MCF 10A (cell line): ENCODE measurements around the gene TRAPPC12. TPM values are rescaled to one million over a fixed set of nuclear protein-coding genes. Genes with fewer than 3 reads are reported as not detected.

ENCODE experiments used
- BruUV-seq: library from RNA; stranded (reverse); fragments of 400-500 nt; replicated peaks from 2 replicates; lab custom pipeline; 2021; lab: Mats Ljungman, UMichigan
- CTCF ChIA-PET: fragments of 300-600 bp; sonication (Branson Sonifier 250); formaldehyde crosslinking; extraction: SDS; loops from one replicate; lab custom pipeline; 2021; ENCODE audit warnings: antibody characterized with exemption, inconsistent platforms; lab: Yijun Ruan, JAX
- POLR2A ChIA-PET: fragments of 300-600, 350-650 bp; sonication (Branson Sonifier 250); formaldehyde crosslinking; extraction: SDS; loops from one replicate; lab custom pipeline; 2020; ENCODE audit warnings: antibody characterized with exemption, inconsistent platforms; lab: Yijun Ruan, JAX
- DNase-seq: peaks from one replicate; pipeline ENCODE4 v3.0.0-alpha.2; 2018; ENCODE audit not compliant: unreplicated experiment
- H3K27ac Mint-ChIP-seq: one replicate; pipeline ENCODE4 v1.8.0; 2022; ENCODE audit warnings: mild to moderate bottlenecking, low read depth, mixed read lengths; ENCODE audit not compliant: unreplicated experiment
- H3K27me3 Mint-ChIP-seq: one replicate; pipeline ENCODE4 v1.8.0; 2022; ENCODE audit warnings: mixed read lengths; ENCODE audit not compliant: insufficient read depth, unreplicated experiment
- H3K36me3 Mint-ChIP-seq: one replicate; pipeline ENCODE4 v1.8.0; 2022; ENCODE audit warnings: mild to moderate bottlenecking, moderate library complexity, mixed read lengths; ENCODE audit not compliant: insufficient read depth, unreplicated experiment
- H3K4me1 Mint-ChIP-seq: one replicate; pipeline ENCODE4 v1.8.0; 2022; ENCODE audit warnings: mixed read lengths; ENCODE audit not compliant: insufficient read depth, unreplicated experiment
- H3K4me3 Mint-ChIP-seq: one replicate; pipeline ENCODE4 v1.8.0; 2022; ENCODE audit warnings: mild to moderate bottlenecking, moderate library complexity, mixed read lengths; ENCODE audit not compliant: unreplicated experiment
- H3K9me3 Mint-ChIP-seq: one replicate; pipeline ENCODE4 v1.8.0; 2022; ENCODE audit warnings: mixed read lengths; ENCODE audit not compliant: unreplicated experiment
- CTCF ChIP-seq: fragments of 200-600 bp; IDR thresholded peaks from one replicate; pipeline ENCODE4 v1.8.0; 2022; ENCODE audit warnings: antibody characterized with exemption, mild to moderate bottlenecking; ENCODE audit not compliant: unreplicated experiment
- intact Hi-C: fragments of 100-400 bp; cut with micrococcal nuclease; formaldehyde crosslinking; loops from 2 replicates; pipeline ENCODE4 v1.14.1; 2022
- total RNA-seq: library from RNA; stranded (reverse); gene quantifications from 2 replicates; pipeline ENCODE4 v1.2.3, GENCODE V29; 2022

Gene TRAPPC12
- total RNA-seq, 1 experiment from 2014 or later: 84.4 TPM

- TF ChIP-seq CTCF: no peak
- Mint-ChIP-seq H3K27me3 (no peaks in the 10 kb centered on the region), H3K36me3 (peaks cover 36% of the 10 kb centered on the region), H3K9me3 (no peaks in the 10 kb centered on the region), H3K27ac (no peak overlapping the region), H3K4me3 (no peak overlapping the region), H3K4me1 (no peaks in the 10 kb centered on the region)
- intact Hi-C loops: no loop called here
- BruUV-seq: no TSS peak
- CTCF ChIA-PET: no interaction called here
- POLR2A ChIA-PET: no interaction called here
- DNase-seq: no peak
Observed at GRCh38 chr2:3409627-3410170, 30.2 kb downstream of the TRAPPC12 start.

- Mint-ChIP-seq H3K4me1 (no peaks in the 10 kb centered on the region), H3K27me3 (no peaks in the 10 kb centered on the region), H3K4me3 (no peak overlapping the region), H3K9me3 (no peaks in the 10 kb centered on the region), H3K36me3 (peaks cover 37% of the 10 kb centered on the region), H3K27ac (no peak overlapping the region)
- intact Hi-C loops: no loop called here
- CTCF ChIA-PET: no interaction called here
- TF ChIP-seq CTCF: no peak
- POLR2A ChIA-PET: no interaction called here
- BruUV-seq: no TSS peak
- no peak for DNase-seq
Observed at GRCh38 chr2:3411103-3411502, 31.6 kb downstream of the TRAPPC12 start.

DNA sequence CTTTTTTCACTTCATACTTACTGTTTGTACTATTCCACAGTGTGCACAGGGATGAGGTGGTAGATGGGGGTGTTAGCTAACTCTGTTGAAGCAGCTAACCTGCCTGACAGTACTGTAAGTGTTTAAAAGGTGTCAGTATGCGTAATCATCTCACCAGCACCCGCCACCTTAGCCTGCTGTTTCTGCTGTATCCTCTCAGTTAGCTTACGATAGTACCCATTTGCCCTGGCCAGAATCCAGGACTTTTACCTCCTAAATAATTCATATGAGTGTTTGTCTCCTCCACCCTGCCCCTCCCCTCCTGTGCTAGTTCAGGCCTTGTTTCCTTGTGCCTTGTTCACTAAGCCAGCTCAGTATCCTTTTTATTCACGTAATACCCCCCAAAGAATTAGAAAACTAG is 34.2 kb downstream of the TRAPPC12 start:
- Mint-ChIP-seq H3K27me3 (no peaks in the 10 kb centered on the region), H3K9me3 (no peaks in the 10 kb centered on the region), H3K36me3 (peaks cover 35% of the 10 kb centered on the region), H3K4me1 (no peaks in the 10 kb centered on the region), H3K27ac (no peak overlapping the region), H3K4me3 (no peak overlapping the region)
- TF ChIP-seq CTCF: no peak
- intact Hi-C loops: no loop called here
- DNase-seq: no peak
- CTCF ChIA-PET: interaction anchor here (1.6 to 3.7 kb wide), 2 partner anchors 10 to 16 kb away, joined by 4 to 38 read pairs; no protein-coding TSS in a partner anchor
- no TSS peak for BruUV-seq
- POLR2A ChIA-PET: interaction anchor here (0.9 kb wide), 1 partner anchor 16 kb away, joined by 3 read pairs; no protein-coding TSS in a partner anchor

DNA sequence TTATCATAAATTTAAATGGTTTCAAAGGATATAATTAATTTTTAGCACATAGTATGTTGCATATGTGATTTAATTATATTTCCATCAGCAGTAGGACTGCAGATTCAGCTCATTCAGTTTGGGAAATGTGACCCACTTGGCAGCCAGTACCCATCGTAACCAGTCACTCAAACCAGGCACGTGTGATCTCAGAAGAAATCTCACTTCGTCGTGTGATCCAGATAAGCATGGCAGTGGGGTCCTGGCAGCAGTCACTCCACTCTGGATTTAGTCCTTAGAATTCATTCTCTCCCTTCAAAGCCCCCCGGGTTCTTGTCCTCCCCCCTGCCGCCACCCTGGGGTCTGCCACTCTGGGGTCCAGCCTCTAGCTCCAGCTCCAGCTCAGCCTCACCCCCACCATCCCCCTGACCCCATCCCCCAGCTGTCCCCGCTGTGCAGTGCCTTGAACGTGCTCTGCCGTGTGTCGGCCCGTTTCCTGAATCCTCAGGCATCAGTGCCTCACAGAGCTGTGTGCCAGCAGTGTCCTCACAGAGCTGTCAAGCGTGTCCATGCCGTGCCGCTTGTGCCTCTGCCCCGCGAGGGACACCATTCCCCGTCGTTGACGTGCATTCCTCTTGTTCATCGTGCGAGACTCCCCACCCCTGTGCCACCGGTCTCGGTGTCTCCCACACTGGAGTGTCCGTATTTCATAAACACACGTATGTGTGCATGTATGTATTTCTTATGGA is 34.8 kb downstream of the TRAPPC12 start:
- intact Hi-C loops: no loop called here
- no peaks in the 10 kb centered on the region for H3K27me3 Mint-ChIP-seq
- DNase-seq: no peak
- ChIA-PET CTCF (interaction anchor here (1.6 to 3.7 kb wide), 2 partner anchors 9 to 15 kb away, joined by 4 to 38 read pairs; no protein-coding TSS in a partner anchor), POLR2A (interaction anchor here (0.9 kb wide), 1 partner anchor 17 kb away, joined by 3 read pairs; no protein-coding TSS in a partner anchor)
- H3K27ac Mint-ChIP-seq: no peak overlapping the region
- H3K36me3 Mint-ChIP-seq: peaks cover 35% of the 10 kb centered on the region
- no TSS peak for BruUV-seq
- no peak for TF ChIP-seq CTCF
- H3K9me3 Mint-ChIP-seq: no peaks in the 10 kb centered on the region
- no peak overlapping the region for H3K4me3 Mint-ChIP-seq
- no peaks in the 10 kb centered on the region for H3K4me1 Mint-ChIP-seq
